ENCODE results near the gene HPCA.

Gene HPCA

GRCh38 chr1:32886004-32886827 is at the start of gene HPCA:
Gene HPCA (plus strand): TSS chr1:32886491. CDS start chr1:32888899, 2,408 bp downstream.
- peak; percentile 26 for DNase-seq

GRCh38 chr1:32848354-32849063 is 37.8 kb upstream of the HPCA start:
- no peak for DNase-seq

- DNase-seq: no peak
Measured at GRCh38 chr1:32855861-32856617, 30.3 kb upstream of the HPCA start.

- no peak for DNase-seq
Measured at GRCh38 chr1:32858136-32858535, 28.2 kb upstream of the HPCA start.

GRCh38 chr1:32858791-32859190 is 27.5 kb upstream of the HPCA start:
- no peak for DNase-seq

- no peak for DNase-seq
Measured at GRCh38 chr1:32859915-32860314, 26.4 kb upstream of the HPCA start.

GRCh38 chr1:32860566-32860965 is 25.7 kb upstream of the HPCA start:
- no peak for DNase-seq

- DNase-seq: no peak
Measured at GRCh38 chr1:32861904-32862695, 24.2 kb upstream of the HPCA start.

GRCh38 chr1:32863218-32863880 is 22.9 kb upstream of the HPCA start:
- DNase-seq: no peak

- no peak for DNase-seq
Measured at GRCh38 chr1:32863881-32864245, 22.4 kb upstream of the HPCA start.

GRCh38 chr1:32864375-32865019 is 21.8 kb upstream of the HPCA start:
- no peak for DNase-seq

- no peak for DNase-seq
Measured at GRCh38 chr1:32865639-32866405, 20.5 kb upstream of the HPCA start.

GRCh38 chr1:32867151-32867550 is 19.1 kb upstream of the HPCA start:
- DNase-seq: no peak

GRCh38 chr1:32867671-32868070 is 18.6 kb upstream of the HPCA start:
- no peak for DNase-seq

GRCh38 chr1:32868085-32868484 is 18.2 kb upstream of the HPCA start:
- no peak for DNase-seq

- no peak for DNase-seq
Measured at GRCh38 chr1:32868806-32869455, 17.4 kb upstream of the HPCA start.

- no peak for DNase-seq
Measured at GRCh38 chr1:32869923-32870614, 16.2 kb upstream of the HPCA start.

- no peak for DNase-seq
Measured at GRCh38 chr1:32870615-32871363, 15.5 kb upstream of the HPCA start, which contains the start of gene FNDC5. Gene FNDC5 (minus strand): TSS chr1:32870912.

Data from GDM1 (cell line).